GM12874 (cell line): Measurements from ENCODE around the gene EIF4E2.

Experiments
- CTCF ChIP-seq: IDR thresholded peaks from 2 replicates; pipeline ENCODE4 v1.5.1; 2011; ENCODE audit warnings: low read depth, mild to moderate bottlenecking, control low read depth, low read length, moderate library complexity; ENCODE audit not compliant: insufficient read depth

Gene EIF4E2

GRCh38 chr2:232534940-232535651 is 15.4 kb upstream of the EIF4E2 start:
- no peak for TF ChIP-seq CTCF

GRCh38 chr2:232535761-232536530 is 14.5 kb upstream of the EIF4E2 start:
- no peak for TF ChIP-seq CTCF

GRCh38 chr2:232537079-232537478 is 13.4 kb upstream of the EIF4E2 start:
- TF ChIP-seq CTCF = peak; percentile 46; the same call in 1 of the 2 replicates

GRCh38 chr2:232537499-232537898 is 13.0 kb upstream of the EIF4E2 start:
- no peak for TF ChIP-seq CTCF

GRCh38 chr2:232538671-232539070 is 11.8 kb upstream of the EIF4E2 start:
- TF ChIP-seq CTCF = no peak

GRCh38 chr2:232539298-232540231 is 10.9 kb upstream of the EIF4E2 start, which contains the start of gene CHRNG:
CHRNG (plus strand) TSS chr2:232539692; CDS start chr2:232539748, 56 bp downstream.
- TF ChIP-seq CTCF = no peak
